Body of pancreas (tissue), 4 donors: Measurements from ENCODE around the gene CDH4. TPM values are rescaled to one million over a fixed set of nuclear protein-coding genes. Genes with fewer than 3 reads are reported as not detected.

Experiments
- ATAC-seq: fragments of 150-250 bp; one replicate; pipeline ENCODE4 v1.9.1; 2016
- DNase-seq, 4 donors: peaks; one replicate each; pipeline ENCODE4 v3.0.0-alpha.2; 2019
- H3K27ac ChIP-seq, 4 donors: fragments of 200-600 bp; sonication (generic); 1 replicate in 3 of 4; 2 replicates in 1 of 4; pipeline versions ENCODE4 v1.5.1 to v1.6.1; 2016 to 2019; ENCODE audit warnings: mild to moderate bottlenecking in 1 of 4, mixed read lengths in 1 of 4, moderate library complexity in 1 of 4
- H3K27me3 ChIP-seq, 2 donors: fragments of 200-600 bp; sonication (generic); one replicate each; pipeline ENCODE4 v1.6.0; 2016; ENCODE audit warnings: mild to moderate bottlenecking in 1 of 2
- H3K36me3 ChIP-seq, 2 donors: fragments of 200-600 bp; sonication (generic); replicated peaks in 1 of 2; 2 replicates each; pipeline ENCODE4 v1.5.1; 2016; ENCODE audit warnings: low read depth in 2 of 2; ENCODE audit not compliant: insufficient read depth in 1 of 2
- H3K4me1 ChIP-seq: fragments of 200-600 bp; sonication (generic); one replicate; pipeline ENCODE4 v1.6.0; 2016
- H3K4me3 ChIP-seq, 2 donors: fragments of 200-600 bp; sonication (generic); 1 replicate in 1 of 2; 2 replicates in 1 of 2; pipeline ENCODE4 v1.5.1; 2016 to 2019
- H3K9me3 ChIP-seq, 3 donors: fragments of 200-600 bp; sonication (generic); 1 replicate in 2 of 3; 2 replicates in 1 of 3; pipeline ENCODE4 v1.5.1; 2016
- POLR2A ChIP-seq, 3 donors: fragments of 450-650 bp; IDR thresholded peaks; one replicate each; pipeline ENCODE4 v1.6.1; 2016; ENCODE audit warnings: antibody characterized with exemption in 3 of 3, mild to moderate bottlenecking in 2 of 3
- WGBS, 2 donors: methylation state at CpG; one replicate each; pipeline ENCODE4 v1.1.5; 2017; 5-methylcytosine and 5-hydroxymethylcytosine counted together
- intact Hi-C: fragments of 100-400 bp; cut with DNase I; formaldehyde crosslinking; loops from one replicate; pipeline ENCODE4 v1.15.1; 2023
- total RNA-seq, 2 donors: library from RNA; depleted of rRNA; stranded (reverse); fragments of >200 nt; gene quantifications; one replicate each; pipeline ENCODE4 v1.1.0, GENCODE V29; 2016
- TF ChIP-seq, protein P1 (sequence below), 7 experiments: fragments of 450-650 bp in 4 of 7; fragments of 200-600 bp in 3 of 7; sonication (generic) in 3 of 7; IDR thresholded peaks; one replicate each; pipeline ENCODE4 v1.5.1; 2016 to 2019; ENCODE audit warnings: antibody characterized with exemption in 7 of 7

Gene CDH4
- total RNA-seq, 2 donors from 2014 or later, result 0.33 to 0.52 TPM

GRCh38 chr20:61534346-61534745, 282.3 kb downstream of the CDH4 start:
- intact Hi-C loops, result no loop called here
- Histone ChIP-seq H3K36me3 (no peaks in the 10 kb centered on the region), H3K9me3 (no peaks in the 10 kb centered on the region), H3K4me1 (no peaks in the 10 kb centered on the region), H3K27me3 (no peaks in the 10 kb centered on the region), H3K27ac (no peak overlapping the region), H3K4me3 (no peak overlapping the region)
- TF ChIP-seq, protein P1, sequence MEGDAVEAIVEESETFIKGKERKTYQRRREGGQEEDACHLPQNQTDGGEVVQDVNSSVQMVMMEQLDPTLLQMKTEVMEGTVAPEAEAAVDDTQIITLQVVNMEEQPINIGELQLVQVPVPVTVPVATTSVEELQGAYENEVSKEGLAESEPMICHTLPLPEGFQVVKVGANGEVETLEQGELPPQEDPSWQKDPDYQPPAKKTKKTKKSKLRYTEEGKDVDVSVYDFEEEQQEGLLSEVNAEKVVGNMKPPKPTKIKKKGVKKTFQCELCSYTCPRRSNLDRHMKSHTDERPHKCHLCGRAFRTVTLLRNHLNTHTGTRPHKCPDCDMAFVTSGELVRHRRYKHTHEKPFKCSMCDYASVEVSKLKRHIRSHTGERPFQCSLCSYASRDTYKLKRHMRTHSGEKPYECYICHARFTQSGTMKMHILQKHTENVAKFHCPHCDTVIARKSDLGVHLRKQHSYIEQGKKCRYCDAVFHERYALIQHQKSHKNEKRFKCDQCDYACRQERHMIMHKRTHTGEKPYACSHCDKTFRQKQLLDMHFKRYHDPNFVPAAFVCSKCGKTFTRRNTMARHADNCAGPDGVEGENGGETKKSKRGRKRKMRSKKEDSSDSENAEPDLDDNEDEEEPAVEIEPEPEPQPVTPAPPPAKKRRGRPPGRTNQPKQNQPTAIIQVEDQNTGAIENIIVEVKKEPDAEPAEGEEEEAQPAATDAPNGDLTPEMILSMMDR (IDR thresholded peaks at IDR 0.05), result no peak
- no peak for TF ChIP-seq POLR2A (IDR thresholded peaks at IDR 0.05)
- 64 to 74% methylated on average over 10 of the region's 10 CpGs for WGBS, 2 donors
- no peak for DNase-seq
- ATAC-seq, result no peak

DNA sequence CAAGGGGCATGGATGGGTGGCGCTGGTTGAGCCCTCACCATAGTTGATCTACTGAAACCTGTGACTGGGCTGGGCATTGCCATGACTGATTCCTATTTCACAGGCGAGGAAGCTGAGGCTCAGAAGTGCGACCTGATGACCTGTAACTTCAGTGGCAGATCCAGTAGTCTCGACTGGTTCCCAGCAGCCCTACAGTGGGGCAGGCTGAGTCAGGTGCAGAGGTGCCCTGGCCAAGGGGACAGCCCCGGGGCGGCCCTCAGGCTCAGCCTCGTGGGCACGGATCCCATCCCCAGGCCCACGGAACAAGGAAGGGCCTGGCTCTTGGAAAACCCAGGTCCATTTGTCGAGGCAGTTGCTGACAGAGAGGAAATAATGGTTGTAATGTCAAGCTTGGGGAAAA, 283.0 kb downstream of the CDH4 start:
- no peaks in the 10 kb centered on the region for H3K36me3 ChIP-seq
- ATAC-seq, result no peak
- H3K27me3 ChIP-seq, result no peaks in the 10 kb centered on the region
- intact Hi-C loops, result no loop called here
- H3K4me1 ChIP-seq, result no peaks in the 10 kb centered on the region
- WGBS, 2 donors, result 50 to 59% methylated on average over 3 to 10 of the region's 10 CpGs
- DNase-seq, result no peak
- H3K9me3 ChIP-seq, result no peaks in the 10 kb centered on the region
- no peak for TF ChIP-seq POLR2A (IDR thresholded peaks at IDR 0.05)
- TF ChIP-seq, protein P1 (IDR thresholded peaks at IDR 0.05), result no peak
- H3K4me3 ChIP-seq, result no peak overlapping the region
- H3K27ac ChIP-seq, result no peak overlapping the region

DNA sequence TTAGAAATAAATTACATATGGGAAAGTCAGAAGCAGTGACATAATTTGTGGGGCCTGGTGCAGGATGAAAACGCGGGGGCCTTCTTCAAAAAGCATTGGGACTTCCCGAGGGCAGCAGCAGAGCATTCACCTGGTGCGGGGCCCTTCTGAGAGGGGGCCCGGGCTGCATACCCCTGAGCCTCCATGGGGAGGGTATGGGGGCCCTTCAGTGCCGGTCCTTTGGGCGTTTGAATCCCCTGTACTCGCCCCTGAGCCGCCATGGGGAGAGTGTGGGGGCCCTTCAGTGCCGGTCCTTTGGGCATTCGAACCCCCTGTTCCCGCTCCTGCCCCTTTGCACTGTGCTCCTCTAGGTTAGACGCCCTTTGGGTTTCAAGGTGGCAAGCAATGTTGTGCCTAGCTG, 283.5 kb downstream of the CDH4 start:
- Histone ChIP-seq H3K27me3 (no peaks in the 10 kb centered on the region), H3K36me3 (no peaks in the 10 kb centered on the region), H3K4me3 (no peak overlapping the region), H3K27ac (no peak overlapping the region), H3K9me3 (no peaks in the 10 kb centered on the region), H3K4me1 (no peaks in the 10 kb centered on the region)
- intact Hi-C loops, result no loop called here
- ATAC-seq (no peak), DNase-seq (no peak)
- no peak for TF ChIP-seq POLR2A (IDR thresholded peaks at IDR 0.05)
- TF ChIP-seq, protein P1 (IDR thresholded peaks at IDR 0.05), result no peak
- WGBS, 2 donors, result 70% methylated on average over 6 to 13 of the region's 13 CpGs

DNA sequence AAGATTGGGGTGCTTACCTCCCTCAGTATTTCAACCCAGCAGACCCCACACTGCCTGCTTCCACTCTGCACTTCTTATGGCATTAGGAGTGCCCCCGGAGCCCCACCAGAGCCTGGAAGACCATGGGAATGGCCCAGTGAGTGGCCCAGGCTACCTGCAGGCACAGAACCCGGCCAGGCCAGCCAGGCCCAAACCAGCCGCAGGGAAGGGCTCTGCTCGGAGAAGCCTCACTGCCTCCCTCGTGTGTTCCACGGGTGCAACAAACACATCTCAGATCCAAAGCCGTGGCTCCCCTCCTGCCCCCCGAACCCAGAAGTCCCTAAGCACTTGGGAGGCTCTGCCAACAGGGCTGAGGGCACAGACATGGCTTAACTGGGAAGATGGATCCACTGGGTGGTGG, 283.9 kb downstream of the CDH4 start:
- ATAC-seq, result no peak
- intact Hi-C loops, result no loop called here
- H3K27me3 ChIP-seq, result no peaks in the 10 kb centered on the region
- H3K9me3 ChIP-seq, result no peaks in the 10 kb centered on the region
- DNase-seq, result no peak
- H3K36me3 ChIP-seq, result no peaks in the 10 kb centered on the region
- no peak overlapping the region for H3K27ac ChIP-seq
- WGBS, 2 donors, result 34 to 61% methylated on average over 4 to 8 of the region's 8 CpGs
- H3K4me1 ChIP-seq, result no peaks in the 10 kb centered on the region
- no peak for TF ChIP-seq POLR2A (IDR thresholded peaks at IDR 0.05)
- TF ChIP-seq, protein P1 (IDR thresholded peaks at IDR 0.05), result no peak
- no peak overlapping the region for H3K4me3 ChIP-seq

DNA sequence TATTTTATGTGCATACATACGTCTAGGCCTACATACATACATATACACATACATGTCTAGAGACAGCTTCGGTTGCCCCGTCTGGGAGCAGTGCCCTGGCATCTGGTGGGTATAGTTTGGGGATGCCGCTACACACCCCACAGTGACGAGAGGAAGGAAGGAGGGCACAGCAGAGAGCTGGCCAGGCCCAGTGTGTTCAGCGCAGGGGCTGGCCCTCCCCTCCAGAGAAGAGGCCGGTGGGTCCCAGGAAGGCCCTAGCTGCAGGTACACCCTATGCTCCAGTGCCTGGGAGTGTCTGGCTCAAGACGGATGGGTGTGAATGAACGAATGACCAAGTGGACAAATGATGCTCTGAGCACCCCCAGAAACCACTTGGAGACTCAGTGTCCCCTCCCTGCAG, 284.6 kb downstream of the CDH4 start:
- Histone ChIP-seq H3K4me3 (no peak overlapping the region), H3K9me3 (no peaks in the 10 kb centered on the region), H3K4me1 (no peaks in the 10 kb centered on the region), H3K36me3 (no peaks in the 10 kb centered on the region), H3K27ac (no peak overlapping the region), H3K27me3 (no peaks in the 10 kb centered on the region)
- ATAC-seq, result no peak
- 66 to 75% methylated on average over 9 of the region's 9 CpGs for WGBS, 2 donors
- intact Hi-C loops, result no loop called here
- DNase-seq, result no peak
- TF ChIP-seq POLR2A (IDR thresholded peaks at IDR 0.05), result no peak
- TF ChIP-seq, protein P1 (IDR thresholded peaks at IDR 0.05), result no peak
